Ishikawa (cell line): ENCODE measurements around the gene MAEA.

Experiments used
- CEBPB ChIP-seq: IDR thresholded peaks from 2 replicates; pipeline ENCODE4 v1.6.1; 2012
- CREB1 ChIP-seq: IDR thresholded peaks from 2 replicates; pipeline ENCODE4 v1.6.1; 2012; ENCODE audit warnings: low read depth
- FOXM1 ChIP-seq: IDR thresholded peaks from 2 replicates; pipeline ENCODE4 v1.6.1; 2012; ENCODE audit warnings: low read depth, borderline replicate concordance
- MAX ChIP-seq: IDR thresholded peaks from 2 replicates; pipeline ENCODE4 v1.6.1; 2012
- RAD21 ChIP-seq: IDR thresholded peaks from 2 replicates; pipeline ENCODE4 v1.6.1; 2012; ENCODE audit warnings: low read depth
- REST ChIP-seq: IDR thresholded peaks from 2 replicates; pipeline ENCODE4 v1.6.1; 2012; ENCODE audit warnings: low read depth, mild to moderate bottlenecking
- TAF1 ChIP-seq: IDR thresholded peaks from 2 replicates; pipeline ENCODE4 v1.6.1; 2012; ENCODE audit warnings: low read depth, mild to moderate bottlenecking
- TEAD4 ChIP-seq: IDR thresholded peaks from 2 replicates; pipeline ENCODE4 v1.6.1; 2012
- USF1 ChIP-seq: IDR thresholded peaks from 2 replicates; pipeline ENCODE4 v1.6.1; 2012
- YY1 ChIP-seq: IDR thresholded peaks from 2 replicates; pipeline ENCODE4 v1.6.1; 2012; ENCODE audit warnings: low read depth

- no peak for TF ChIP-seq TAF1
- TF ChIP-seq FOXM1 = no peak
- TF ChIP-seq USF1 = no peak
- no peak for TF ChIP-seq CREB1
- no peak for TF ChIP-seq TEAD4
- no peak for TF ChIP-seq CEBPB
- TF ChIP-seq RAD21 = no peak
- TF ChIP-seq MAX = no peak
- TF ChIP-seq REST = no peak
- TF ChIP-seq YY1 = no peak
Observed at GRCh38 chr4:1375051-1375721, 85.5 kb downstream of the MAEA start.
